ENCODE data around the gene ITPR2.

- TF ChIP-seq CTCF (conservative IDR thresholded peaks at IDR 0.05) = no peak
- no peak for TF ChIP-seq EZH2 (IDR thresholded peaks at IDR 0.05; ENCODE audit: low read depth)
These were observed 322.7 kb downstream of the ITPR2 start for GRCh38 chr12:26510354-26510674.

Data from PC-9 (cell line).